SK-N-SH (cell line): Measurements from ENCODE around the gene PTS. TPM values are rescaled to one million over a fixed set of nuclear protein-coding genes. Genes with fewer than 3 reads are reported as not detected.

Experiments used
- CTCF ChIA-PET: fragments of 300-600, 350-600 bp; formaldehyde crosslinking; extraction: SDS; loops from one replicate; lab custom pipeline; 2021; lab: Yijun Ruan, JAX
- POLR2A ChIA-PET: fragments of 350-600 bp; sonication (Branson Sonifier 250); formaldehyde crosslinking; extraction: SDS; loops from one replicate; lab custom pipeline; 2020; ENCODE audit warnings: antibody characterized with exemption, inconsistent platforms; lab: Yijun Ruan, JAX
- DNase-seq: peaks from one replicate; pipeline ENCODE4 v3.0.0; 2012
- H2AFZ ChIP-seq: fragments of 200-600 bp; sonication (generic); 2 replicates; pipeline ENCODE4 v1.8.1; 2016; ENCODE audit warnings: antibody characterized with exemption, mild to moderate bottlenecking, low read depth
- H3F3A ChIP-seq: fragments of 200-600 bp; sonication (generic); replicated peaks from 2 replicates; pipeline ENCODE3; 2016; ENCODE audit warnings: antibody characterized with exemption, mild to moderate bottlenecking; ENCODE audit not compliant: insufficient read depth
- H3K27ac ChIP-seq, 2 experiments: fragments of 200-500 bp in 1 of 2; fragments of 200-600 bp in 1 of 2; sonication (Bioruptor generic) in 1 of 2; sonication (generic), shearing (Covaris generic) in 1 of 2; 2 replicates each; pipeline versions ENCODE4 v1.5.1 to v1.6.1; 2014 to 2016; ENCODE audit warnings: low read depth in 2 of 2, inconsistent platforms in 1 of 2, low read length in 1 of 2, mild to moderate bottlenecking in 1 of 2, mixed read lengths in 1 of 2
- H3K27me3 ChIP-seq: fragments of 200-600 bp; sonication (generic), shearing (Covaris generic); 2 replicates; pipeline ENCODE4 v1.6.1; 2016; ENCODE audit warnings: mixed run types; ENCODE audit not compliant: insufficient read depth
- H3K36me3 ChIP-seq, 2 experiments: fragments of 200-500 bp in 1 of 2; fragments of 200-600 bp in 1 of 2; sonication (Bioruptor generic) in 1 of 2; sonication (generic) in 1 of 2; replicated peaks in 1 of 2; 2 replicates each; pipeline versions ENCODE3 to v1.5.1; 2014 to 2016; ENCODE audit warnings: low read length in 1 of 2, mild to moderate bottlenecking in 1 of 2; ENCODE audit not compliant: insufficient read depth in 2 of 2, control insufficient read depth in 1 of 2
- H3K4me1 ChIP-seq, 2 experiments: fragments of 200-500 bp in 1 of 2; fragments of 200-600 bp in 1 of 2; sonication (Bioruptor generic) in 1 of 2; sonication (generic), shearing (Covaris generic) in 1 of 2; 2 replicates each; pipeline versions ENCODE4 v1.5.1 to v1.6.1; 2014 to 2016; ENCODE audit warnings: low read depth in 1 of 2, low read length in 1 of 2, mixed run types in 1 of 2; ENCODE audit not compliant: insufficient read depth in 2 of 2, control insufficient read depth in 1 of 2
- H3K4me2 ChIP-seq: fragments of 200-600 bp; sonication (generic), shearing (Covaris generic); 2 replicates; pipeline ENCODE4 v1.6.1; 2017; ENCODE audit warnings: mixed run types
- H3K4me3 ChIP-seq, 2 experiments: fragments of 200-500 bp in 1 of 2; fragments of 200-600 bp in 1 of 2; sonication (Bioruptor generic) in 1 of 2; sonication (generic), shearing (Covaris generic) in 1 of 2; 2 replicates each; pipeline versions ENCODE4 v1.5.1 to v1.8.1; 2014 to 2016; ENCODE audit warnings: low read depth in 2 of 2, inconsistent platforms in 1 of 2, low read length in 1 of 2, mild to moderate bottlenecking in 1 of 2, mixed read lengths in 1 of 2, moderate library complexity in 1 of 2
- H3K79me2 ChIP-seq: fragments of 200-600 bp; sonication (generic); 2 replicates; pipeline ENCODE4 v1.8.1; 2017; ENCODE audit warnings: mild to moderate bottlenecking; ENCODE audit not compliant: insufficient read depth
- H3K9ac ChIP-seq: fragments of 200-600 bp; sonication (generic); 2 replicates; pipeline ENCODE4 v1.6.1; 2017; ENCODE audit warnings: mixed run types
- H3K9me2 ChIP-seq: fragments of 200-600 bp; sonication (generic); 2 replicates; pipeline ENCODE4 v1.6.1; 2017; ENCODE audit warnings: mixed run types
- H3K9me3 ChIP-seq: fragments of 200-600 bp; sonication (generic); 2 replicates; pipeline ENCODE4 v1.6.1; 2017; ENCODE audit warnings: mixed run types, mild to moderate bottlenecking, moderate library complexity
- H4K20me1 ChIP-seq: fragments of 200-600 bp; sonication (generic); 2 replicates; pipeline ENCODE4 v1.6.1; 2017; ENCODE audit warnings: mild to moderate bottlenecking, mixed run types; ENCODE audit not compliant: insufficient read depth
- ELF1 ChIP-seq: IDR thresholded peaks from 2 replicates; pipeline ENCODE4 v1.4.0; 2012
- EZH2phosphoT487 ChIP-seq: fragments of 200-600 bp; sonication (generic); IDR thresholded peaks from 2 replicates; pipeline ENCODE4 v1.6.1; 2017; ENCODE audit warnings: low read depth, mixed run types, mild to moderate bottlenecking, antibody characterized with exemption, moderate library complexity, borderline replicate concordance
- IRF3 ChIP-seq: fragments of 150-350 bp; IDR thresholded peaks from 2 replicates; pipeline ENCODE4 v1.6.1; 2016; ENCODE audit warnings: mild to moderate bottlenecking, low read depth, low read length
- PBX3 ChIP-seq: IDR thresholded peaks from 2 replicates; pipeline ENCODE4; 2012
- RXRA ChIP-seq: IDR thresholded peaks from 2 replicates; pipeline ENCODE4 v1.4.0; 2012; ENCODE audit warnings: low read depth, mild to moderate bottlenecking, borderline replicate concordance
- USF1 ChIP-seq: IDR thresholded peaks from 2 replicates; pipeline ENCODE4 v1.4.0; 2012; ENCODE audit warnings: low read depth, borderline replicate concordance
- YY1 ChIP-seq: IDR thresholded peaks from 2 replicates; pipeline ENCODE4 v1.4.0; 2012; ENCODE audit warnings: low read depth, mild to moderate bottlenecking
- ZBTB33 ChIP-seq: IDR thresholded peaks from 2 replicates; pipeline ENCODE4 v1.4.0; 2012; ENCODE audit warnings: low read depth, borderline replicate concordance
- WGBS: methylation state at CpG from one replicate; pipeline ENCODE4 v1.1.6; 2017; ENCODE audit warnings: low lambda C conversion rate; 5-methylcytosine and 5-hydroxymethylcytosine counted together
- polyA plus RNA-seq, 3 experiments: library from polyadenylated mRNA; depleted of rRNA; stranded (reverse); fragments of >200 nt; gene quantifications; 2 replicates each; pipeline ENCODE4 v1.2.3, GENCODE V29; 2012

The PTS gene
- polyA plus RNA-seq, 1 of the 3 experiments (the other 2 are of a cell fraction) = 54.0 TPM

GRCh38 chr11:112270551-112271180 lies 44.4 kb downstream of the PTS start:
- Histone ChIP-seq H3K4me2 (no peak overlapping the region), H3K27ac (no peak overlapping the region), H3K9me3 (no peaks in the 10 kb centered on the region), H3K27me3 (no peaks in the 10 kb centered on the region), H3K9ac (no peak overlapping the region), H3K4me1 (peaks cover 0 to 10% of the 10 kb centered on the region in 2 experiments; a peak in 2 of 4 replicates), H3K79me2 (no peaks in the 10 kb centered on the region), H4K20me1 (no peaks in the 10 kb centered on the region)
- no peak for DNase-seq
- ChIA-PET POLR2A (interaction anchor here (1.3 kb wide), 1 partner anchor 45 kb away, joined by 3 read pairs; the partner anchor contains the start of gene PTS), CTCF (interaction anchor here (5.0 to 29.6 kb wide), 2 partner anchors 10 to 49 kb away, joined by 37 to 620 read pairs; partner anchors contain the start of gene PTS)
- TF ChIP-seq IRF3 = no peak
- TF ChIP-seq, all 33 proteins: peak for 0
- WGBS = 79% methylated on average over 12 of the region's 12 CpGs
- H3F3A ChIP-seq = no peaks in the 10 kb centered on the region
- no peak overlapping the region for H2AFZ ChIP-seq
- no peaks in the 10 kb centered on the region for H3K9me2 ChIP-seq
- no peak overlapping the region for H3K4me3 ChIP-seq
- H3K36me3 ChIP-seq = no peaks in the 10 kb centered on the region

GRCh38 chr11:112271242-112271641 lies 45.0 kb downstream of the PTS start:
- no peaks in the 10 kb centered on the region for H3F3A ChIP-seq
- no peaks in the 10 kb centered on the region for H4K20me1 ChIP-seq
- ChIA-PET POLR2A (interaction anchor here (1.3 kb wide), 1 partner anchor 45 kb away, joined by 3 read pairs; the partner anchor contains the start of gene PTS), CTCF (interaction anchor here (5.0 to 29.6 kb wide), 2 partner anchors 9 to 49 kb away, joined by 37 to 620 read pairs; partner anchors contain the start of gene PTS)
- H3K36me3 ChIP-seq = no peaks in the 10 kb centered on the region
- no peaks in the 10 kb centered on the region for H3K79me2 ChIP-seq
- WGBS = 78% methylated on average over 4 of the region's 4 CpGs
- no peaks in the 10 kb centered on the region for H3K27me3 ChIP-seq
- no peak overlapping the region for H3K9ac ChIP-seq
- no peak overlapping the region for H2AFZ ChIP-seq
- no peak overlapping the region for H3K4me3 ChIP-seq
- H3K4me2 ChIP-seq = no peak overlapping the region
- H3K27ac ChIP-seq = no peak overlapping the region
- TF ChIP-seq ZBTB33 = no peak
- no peak for TF ChIP-seq ELF1
- no peak for TF ChIP-seq IRF3
- TF ChIP-seq EZH2phosphoT487 = no peak
- no peak for TF ChIP-seq PBX3
- TF ChIP-seq RXRA = no peak
- no peak for TF ChIP-seq YY1
- TF ChIP-seq USF1 = no peak
- no peaks in the 10 kb centered on the region for H3K9me3 ChIP-seq
- no peak for DNase-seq
- peaks cover 0 to 6% of the 10 kb centered on the region in 2 experiments; a peak in 2 of 4 replicates for H3K4me1 ChIP-seq
- no peaks in the 10 kb centered on the region for H3K9me2 ChIP-seq
